Pons (tissue), 1 donor: ENCODE results near the gene C1QTNF6.
"Not testable (repeated sequence)": the region's sequence is repeated elsewhere in the genome, so short reads cannot be mapped to it uniquely, and the experiment has no call there.

Source experiments
- DNase-seq: peaks from one replicate; pipeline ENCODE4 v3.0.0-alpha.2; 2016; ENCODE audit warnings: low spot score

The C1QTNF6 gene

GRCh38 chr22:37176464-37177061 is 11.5 kb downstream of the C1QTNF6 start:
- DNase-seq, result peak; percentile 77

GRCh38 chr22:37175414-37176281 is 12.4 kb downstream of the C1QTNF6 start:
- DNase-seq, result no peak

GRCh38 chr22:37174964-37175363 is 13.1 kb downstream of the C1QTNF6 start:
- no peak for DNase-seq

- DNase-seq, result no peak
Measured at GRCh38 chr22:37173709-37174108, 14.3 kb downstream of the C1QTNF6 start.

DNA sequence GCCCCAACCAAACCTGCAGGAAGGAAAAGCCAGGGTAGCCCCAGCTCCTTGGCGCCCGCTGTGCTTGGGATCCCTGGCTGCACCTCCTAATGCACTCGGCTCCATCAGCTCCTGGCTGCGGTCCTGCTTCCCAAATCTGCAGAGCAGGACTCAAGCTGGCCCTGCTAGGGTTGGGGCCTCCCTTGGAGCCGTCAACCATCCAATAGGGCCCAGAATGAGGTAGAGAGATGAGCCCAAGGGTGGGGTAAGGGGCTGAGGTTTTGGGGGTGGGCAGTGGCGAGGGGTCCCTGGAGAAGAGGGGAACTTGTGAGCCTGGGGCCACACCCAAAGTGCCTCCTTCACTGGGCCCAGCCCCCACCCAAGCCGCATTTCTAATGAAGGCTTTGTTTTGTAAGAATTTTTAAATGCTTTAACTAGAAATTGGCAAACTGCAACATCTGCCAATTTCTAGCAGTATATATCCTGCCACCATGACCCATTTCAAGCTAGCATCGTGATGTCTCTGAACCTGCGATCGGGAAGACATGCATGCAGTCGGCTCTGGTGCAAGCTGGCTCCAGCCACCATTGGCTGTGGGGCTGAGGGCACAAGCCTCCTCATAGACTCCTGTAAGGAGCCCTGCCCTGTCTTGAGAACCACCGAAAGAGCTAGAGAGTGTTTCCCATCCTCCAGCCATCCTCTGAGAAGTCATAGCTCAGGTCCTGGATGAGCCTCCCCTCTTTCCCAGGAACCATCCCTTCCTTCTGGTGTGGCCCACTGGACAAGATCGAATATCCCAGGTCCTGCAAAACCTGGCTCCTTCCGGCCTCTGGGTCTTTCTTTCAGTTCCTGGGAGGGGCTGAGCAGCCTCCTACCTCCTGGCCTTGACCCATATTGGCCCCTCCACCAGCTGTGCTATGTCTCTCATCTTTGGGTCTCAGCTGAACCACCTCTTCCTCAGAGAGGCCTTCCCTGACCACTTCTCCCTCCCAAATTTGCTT is 15.5 kb downstream of the C1QTNF6 start:
- DNase-seq, result no peak

GRCh38 chr22:37171662-37172061 is 16.4 kb downstream of the C1QTNF6 start:
- DNase-seq, result no peak

GRCh38 chr22:37170689-37171405 is 17.2 kb downstream of the C1QTNF6 start:
- DNase-seq, result not testable (repeated sequence)

DNA sequence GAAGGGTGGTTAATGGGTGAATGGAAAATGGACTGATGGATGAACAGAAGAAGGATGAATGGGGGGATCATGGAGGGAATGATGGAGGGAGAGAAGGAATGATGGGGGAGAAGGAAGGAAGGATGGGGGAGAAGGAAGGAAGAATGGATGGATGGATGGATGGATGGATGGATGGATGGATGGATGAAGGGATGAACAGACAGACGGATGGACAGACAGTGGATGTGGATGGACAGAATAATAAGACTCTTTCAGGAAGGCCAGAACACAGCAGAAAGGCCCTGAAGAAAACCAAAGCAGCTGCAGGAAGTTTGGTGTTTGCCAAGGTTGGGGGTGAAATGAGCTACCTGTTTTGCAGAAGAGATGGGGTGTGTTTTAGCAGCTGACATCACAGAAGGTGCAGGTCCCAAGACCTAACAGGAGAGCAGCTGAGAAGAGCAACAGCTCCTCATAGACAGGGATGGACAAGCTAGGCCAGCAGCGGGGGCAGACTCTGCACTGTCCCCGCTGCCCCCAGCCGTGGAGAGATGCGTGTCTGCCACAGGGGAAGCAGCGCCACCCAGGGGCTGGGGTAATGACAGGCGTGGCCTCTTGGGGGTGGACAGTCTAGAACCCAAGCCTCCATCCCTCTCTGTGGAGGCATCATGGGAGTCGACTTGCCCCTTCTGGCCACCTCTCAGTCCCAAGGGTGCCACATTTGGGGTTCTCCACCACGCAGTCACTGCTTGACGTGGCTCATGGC is 17.9 kb downstream of the C1QTNF6 start:
- DNase-seq, result no peak

DNA sequence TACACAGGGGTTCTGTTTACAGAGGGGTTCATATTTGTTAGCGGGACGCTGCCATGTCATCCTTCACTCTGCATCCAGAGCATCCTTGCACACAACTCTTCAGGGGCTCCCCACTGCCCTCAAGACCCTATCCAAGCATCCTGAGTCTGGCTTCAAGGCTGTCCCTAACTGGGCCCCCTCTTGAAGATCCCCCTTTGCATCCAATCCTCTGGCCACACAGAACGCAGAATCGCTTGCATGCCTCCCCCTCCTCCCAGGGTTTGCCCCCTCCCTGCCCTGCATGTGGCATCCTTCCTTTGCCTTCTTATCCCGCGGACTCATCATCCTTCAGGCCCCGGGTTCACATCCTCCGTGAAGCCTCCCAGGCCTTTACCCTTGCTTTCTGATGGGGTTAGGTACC is 18.6 kb downstream of the C1QTNF6 start:
- DNase-seq, result no peak

GRCh38 chr22:37167981-37168647 is 19.9 kb downstream of the C1QTNF6 start:
- DNase-seq, result no peak

DNA sequence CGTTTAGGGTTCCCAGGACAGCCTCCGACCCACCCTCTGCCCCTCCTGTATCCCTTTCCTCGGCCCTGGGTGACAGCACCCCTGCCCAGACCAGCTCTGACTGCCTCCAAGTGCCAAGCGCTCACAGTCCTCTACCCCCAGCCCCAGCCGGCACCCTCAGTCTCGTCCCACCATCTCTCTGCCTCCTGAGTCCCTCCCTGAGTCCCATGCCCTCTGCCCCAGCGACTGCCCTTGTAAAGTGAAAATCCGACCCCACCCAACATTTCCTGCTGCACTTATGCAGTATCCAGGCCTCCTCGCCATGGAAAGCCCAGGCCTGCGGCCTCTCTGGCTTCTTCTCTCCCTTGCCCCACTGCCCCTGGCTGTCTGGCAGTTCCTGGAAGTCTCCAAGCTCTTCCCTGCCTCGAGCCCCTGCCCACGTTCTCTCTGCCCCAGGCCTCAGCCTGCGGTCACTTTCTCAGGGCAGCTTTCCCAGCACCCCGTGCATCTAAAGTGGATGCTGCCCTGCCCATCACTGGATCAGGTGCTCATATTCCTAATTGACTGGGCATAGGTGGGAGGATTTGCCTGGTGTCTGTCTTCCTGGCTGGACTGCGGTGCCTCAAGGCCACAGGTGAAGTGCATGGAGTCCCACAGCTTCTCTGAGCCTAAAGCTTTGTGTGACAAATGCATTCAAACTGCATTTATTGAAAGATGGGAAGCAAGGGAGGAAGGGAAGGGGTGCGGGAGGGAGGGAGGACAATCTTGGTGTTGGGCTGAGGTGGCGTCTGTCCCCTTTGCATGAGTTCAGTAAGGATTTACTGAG is 20.7 kb downstream of the C1QTNF6 start:
- DNase-seq, result no peak

- peak; percentile 56 for DNase-seq
Measured at GRCh38 chr22:37166675-37167066, 21.4 kb downstream of the C1QTNF6 start.

DNA sequence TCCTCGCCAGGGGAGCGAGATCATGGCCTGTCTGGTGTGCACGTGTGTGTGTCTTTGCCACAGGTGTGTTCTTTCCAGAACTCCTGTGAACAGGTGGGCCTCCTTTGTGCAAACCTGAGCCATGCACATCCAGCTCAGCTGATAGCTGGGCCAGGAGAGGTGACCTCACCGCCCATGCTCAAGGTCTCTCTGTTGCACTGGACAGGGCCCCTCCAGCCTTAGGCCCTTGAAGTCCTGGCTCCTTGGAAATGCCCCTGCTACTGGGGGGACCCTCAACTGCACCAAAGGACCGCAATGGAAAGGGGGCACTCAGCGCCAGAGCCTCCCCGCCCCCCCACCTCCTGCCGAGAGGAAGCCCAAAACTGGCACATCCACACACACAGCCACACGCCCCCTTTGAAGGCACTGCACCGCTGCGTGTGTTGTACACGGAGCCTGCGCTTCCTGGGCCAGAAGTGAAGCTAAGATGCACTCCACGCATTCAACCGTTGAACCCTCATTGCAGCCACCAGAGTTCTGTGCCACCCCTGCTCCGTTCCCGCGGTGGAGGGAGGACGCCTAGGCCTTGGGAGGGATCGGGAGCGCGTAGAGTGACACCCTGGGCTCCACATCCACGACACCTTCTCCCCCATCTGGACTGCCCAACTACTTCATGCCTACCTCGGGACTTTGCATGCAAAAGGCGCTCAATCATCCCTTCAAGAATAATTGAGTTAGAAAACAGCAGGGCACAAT is 21.9 kb downstream of the C1QTNF6 start:
- DNase-seq, result no peak

DNA sequence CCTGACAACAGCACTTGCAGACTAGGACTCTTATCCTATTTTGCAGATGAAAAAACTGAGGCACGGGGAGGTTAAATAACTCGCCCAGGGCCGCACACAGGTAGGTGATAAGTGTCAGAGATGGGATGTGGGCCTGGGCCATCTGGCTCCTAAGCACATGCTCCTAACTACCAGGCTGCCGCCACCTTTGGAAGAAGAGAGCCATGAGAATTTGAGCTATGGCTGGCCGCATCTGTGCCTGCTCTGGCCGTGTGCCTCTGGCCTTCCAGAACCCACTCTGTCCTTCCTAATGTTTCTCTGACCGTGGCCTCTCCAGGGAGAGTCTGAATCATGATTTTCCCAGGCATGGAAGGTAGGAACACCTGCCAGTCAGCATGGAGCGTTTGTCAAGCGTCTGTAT is 23.0 kb downstream of the C1QTNF6 start:
- DNase-seq, result no peak

- no peak for DNase-seq
Measured at GRCh38 chr22:37164505-37164887, 23.6 kb downstream of the C1QTNF6 start.

DNA sequence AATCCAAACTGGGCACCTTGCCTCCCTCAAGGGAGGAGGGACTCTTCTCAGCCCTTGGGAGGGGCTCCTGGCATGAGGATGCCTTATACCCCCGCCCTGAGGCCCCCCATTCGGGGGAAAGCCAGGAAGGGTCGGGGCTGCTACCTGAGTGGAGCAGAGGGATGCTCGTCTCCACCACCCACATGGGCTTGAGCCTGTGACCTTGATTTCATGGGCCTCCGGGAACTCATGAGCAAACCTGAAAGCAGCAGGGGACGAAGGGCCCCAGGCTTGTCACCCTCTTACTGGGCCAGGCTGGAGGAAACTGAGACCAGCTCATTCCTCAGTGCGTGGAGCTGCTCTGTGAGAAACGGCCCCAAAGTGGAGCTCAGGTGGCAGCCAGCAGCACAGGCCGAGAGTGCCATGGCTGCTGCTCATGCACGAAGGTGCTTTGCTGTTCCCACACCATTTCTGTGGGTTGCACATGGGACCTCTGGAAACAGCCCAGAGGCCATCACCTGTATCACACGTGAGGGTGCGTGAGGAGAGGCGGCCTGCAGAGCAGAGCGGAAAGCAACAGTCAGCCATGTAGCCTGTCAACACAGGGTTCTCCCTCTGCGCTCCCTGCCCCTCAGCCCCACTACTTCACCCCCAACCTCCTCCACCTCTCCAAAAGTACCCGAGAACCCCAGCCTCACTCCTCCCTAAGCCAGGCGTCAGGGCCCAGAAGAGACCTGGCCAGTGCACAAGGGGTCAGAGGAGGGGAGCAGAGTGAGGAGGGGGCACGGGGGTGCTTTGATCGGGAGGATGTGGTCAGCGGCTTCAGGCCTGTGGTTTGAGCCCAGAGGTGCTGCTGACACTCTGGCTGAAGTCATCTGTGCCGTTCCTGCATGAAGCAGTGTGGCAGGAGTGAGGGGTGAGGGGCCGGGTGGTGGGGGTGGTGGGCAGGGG is 24.2 kb downstream of the C1QTNF6 start:
- no peak for DNase-seq

DNA sequence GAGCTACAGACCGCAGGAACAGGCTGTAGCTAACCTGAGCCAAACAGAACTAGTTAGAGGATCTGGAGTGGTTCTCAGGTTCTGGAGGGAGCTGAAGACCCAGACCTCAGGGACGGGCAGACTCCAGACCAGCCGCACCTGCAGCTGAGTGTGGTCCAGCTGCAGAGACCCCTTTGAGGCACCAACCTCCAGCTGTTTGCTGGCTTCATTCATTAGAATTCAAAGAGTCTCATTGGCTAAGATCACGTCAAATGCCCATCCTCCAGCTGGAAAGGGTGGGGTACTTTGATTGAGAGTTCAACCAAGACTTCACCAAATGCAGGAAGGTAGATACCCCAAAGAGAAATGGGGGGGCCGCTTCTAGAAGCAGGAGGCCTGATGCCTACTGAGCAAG is 25.0 kb downstream of the C1QTNF6 start:
- no peak for DNase-seq
